ENCODE data around the gene IDH3A.

IDH3A gene

DNA sequence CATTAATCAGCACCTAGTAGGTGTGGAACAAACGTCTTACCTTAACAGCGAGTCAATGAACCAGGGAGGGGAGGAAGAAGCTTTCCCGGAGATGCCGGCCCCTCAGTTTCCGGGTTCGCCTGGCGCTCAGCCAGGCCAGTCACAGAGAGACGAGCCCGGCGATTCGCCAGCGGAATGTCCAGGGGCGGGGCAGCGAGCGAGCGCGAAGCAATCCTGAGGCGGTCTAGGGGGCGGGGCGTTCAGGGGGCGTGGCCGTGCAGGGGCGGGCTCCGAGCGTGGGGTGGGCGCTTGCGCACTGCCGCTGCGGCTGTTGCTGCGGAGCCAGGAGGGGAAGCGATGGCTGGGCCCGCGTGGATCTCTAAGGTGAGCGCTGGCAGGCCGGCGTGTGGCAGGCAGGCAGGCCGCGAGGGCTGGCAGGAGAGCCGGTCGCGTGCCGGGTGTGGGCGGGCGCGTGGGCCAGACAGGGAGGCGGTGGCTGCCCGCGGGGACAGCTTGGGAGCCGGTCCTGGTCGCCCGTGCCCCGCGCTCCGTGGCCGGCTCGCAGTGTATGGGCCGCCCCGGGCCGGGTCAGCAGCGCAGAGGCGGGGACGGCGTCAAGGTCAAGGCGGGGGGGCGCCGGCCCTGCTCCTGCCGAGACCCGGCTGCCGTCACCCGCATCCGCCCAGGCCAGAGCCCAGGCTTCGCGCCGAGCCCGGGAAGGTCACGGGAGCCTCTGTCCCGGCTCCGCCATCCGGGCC is at the start of gene IDH3A:
Gene IDH3A, plus strand, starts transcription at position 295 of the 737 bp plus-strand sequence. Its CDS starts 42 bp downstream, at position 337.
- peak within 1 kb of the TSS; percentile 69 for H3K27ac ChIP-seq
- TF ChIP-seq, protein P1, sequence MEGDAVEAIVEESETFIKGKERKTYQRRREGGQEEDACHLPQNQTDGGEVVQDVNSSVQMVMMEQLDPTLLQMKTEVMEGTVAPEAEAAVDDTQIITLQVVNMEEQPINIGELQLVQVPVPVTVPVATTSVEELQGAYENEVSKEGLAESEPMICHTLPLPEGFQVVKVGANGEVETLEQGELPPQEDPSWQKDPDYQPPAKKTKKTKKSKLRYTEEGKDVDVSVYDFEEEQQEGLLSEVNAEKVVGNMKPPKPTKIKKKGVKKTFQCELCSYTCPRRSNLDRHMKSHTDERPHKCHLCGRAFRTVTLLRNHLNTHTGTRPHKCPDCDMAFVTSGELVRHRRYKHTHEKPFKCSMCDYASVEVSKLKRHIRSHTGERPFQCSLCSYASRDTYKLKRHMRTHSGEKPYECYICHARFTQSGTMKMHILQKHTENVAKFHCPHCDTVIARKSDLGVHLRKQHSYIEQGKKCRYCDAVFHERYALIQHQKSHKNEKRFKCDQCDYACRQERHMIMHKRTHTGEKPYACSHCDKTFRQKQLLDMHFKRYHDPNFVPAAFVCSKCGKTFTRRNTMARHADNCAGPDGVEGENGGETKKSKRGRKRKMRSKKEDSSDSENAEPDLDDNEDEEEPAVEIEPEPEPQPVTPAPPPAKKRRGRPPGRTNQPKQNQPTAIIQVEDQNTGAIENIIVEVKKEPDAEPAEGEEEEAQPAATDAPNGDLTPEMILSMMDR (IDR thresholded peaks at IDR 0.05), result no peak
- no peak for TF ChIP-seq ZFX (IDR thresholded peaks at IDR 0.05; ENCODE audit: borderline replicate concordance)

DNA sequence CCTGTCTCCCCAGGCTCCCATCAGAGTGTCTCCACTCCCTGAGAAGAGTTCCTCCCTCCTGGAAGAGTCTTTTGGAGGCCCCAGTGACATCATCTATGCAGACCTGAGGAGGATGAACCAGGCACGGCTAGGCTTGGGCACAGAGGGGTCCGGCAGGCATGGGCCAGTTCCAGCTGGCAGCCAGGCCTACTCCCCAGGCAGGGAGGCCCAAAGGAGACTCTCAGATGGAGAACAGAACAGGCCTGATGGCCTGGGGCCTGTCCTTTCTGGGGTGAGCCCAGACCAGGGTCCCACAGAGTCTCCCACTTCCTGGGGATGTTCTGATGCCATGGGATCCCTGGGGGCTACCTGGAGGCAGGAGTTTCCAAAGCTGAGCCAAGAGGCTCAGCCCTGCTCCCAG is 48.3 kb upstream of the IDH3A start:
- H3K27ac ChIP-seq, result no peak overlapping the region
- TF ChIP-seq, protein P1 (IDR thresholded peaks at IDR 0.05), result no peak
- no peak for TF ChIP-seq ZFX (IDR thresholded peaks at IDR 0.05; ENCODE audit: borderline replicate concordance)

DNA sequence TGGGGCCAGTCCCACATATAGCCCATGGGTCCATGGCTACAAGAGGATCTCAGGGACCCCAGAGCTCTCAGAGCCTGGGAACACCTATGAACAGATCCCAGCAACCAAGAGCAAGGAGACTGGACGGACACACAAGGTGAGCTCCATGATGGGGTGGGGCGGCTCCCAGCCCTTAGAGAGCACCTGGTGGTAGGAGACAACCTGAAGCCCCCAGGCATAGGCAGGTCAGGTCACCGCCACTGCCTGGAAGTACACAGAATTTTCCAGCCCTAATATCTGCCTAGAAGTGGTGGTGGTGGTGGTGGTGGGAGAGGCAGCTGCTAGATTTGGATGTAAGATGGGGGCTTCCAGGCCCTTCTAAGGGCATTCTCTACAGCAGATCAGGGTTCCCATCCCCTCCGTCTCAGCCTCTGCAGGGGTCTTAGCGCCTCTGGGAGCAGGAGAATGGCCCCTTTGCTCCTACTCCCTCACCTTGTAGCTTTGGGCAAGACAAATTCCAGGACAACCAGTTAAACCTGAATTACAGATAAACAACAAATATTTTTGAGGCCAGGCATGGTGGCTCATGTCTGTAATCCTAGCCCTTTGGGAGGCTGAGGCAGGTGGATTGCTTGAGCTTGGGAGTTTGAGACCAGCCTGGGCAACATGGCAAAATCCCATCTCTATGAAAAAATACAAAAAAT is 47.6 kb upstream of the IDH3A start:
- no peak overlapping the region for H3K27ac ChIP-seq
- no peak for TF ChIP-seq ZFX (IDR thresholded peaks at IDR 0.05; ENCODE audit: borderline replicate concordance)
- TF ChIP-seq, protein P1 (IDR thresholded peaks at IDR 0.05), result no peak

DNA sequence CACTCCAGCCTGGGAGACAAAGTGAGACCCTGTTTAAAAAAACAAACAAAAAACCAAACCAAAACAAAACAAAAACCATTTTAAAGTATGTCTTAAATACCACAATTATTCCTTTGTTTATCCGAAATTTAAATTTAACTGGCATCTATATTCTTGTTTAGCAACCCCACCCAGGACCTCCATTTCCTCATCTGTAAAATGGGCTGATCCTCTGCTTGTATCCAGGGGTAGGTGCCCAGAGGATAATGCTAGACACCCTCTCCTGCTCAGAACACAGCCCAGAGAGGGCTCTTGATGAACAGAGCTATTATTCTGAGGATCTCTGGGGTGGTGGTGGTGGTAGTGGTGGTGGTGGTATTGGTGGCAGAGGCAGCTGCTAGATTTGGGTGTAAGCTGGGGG is 47.0 kb upstream of the IDH3A start:
- no peak overlapping the region for H3K27ac ChIP-seq
- TF ChIP-seq ZFX (IDR thresholded peaks at IDR 0.05; ENCODE audit: borderline replicate concordance), result no peak
- TF ChIP-seq, protein P1 (IDR thresholded peaks at IDR 0.05), result no peak

DNA sequence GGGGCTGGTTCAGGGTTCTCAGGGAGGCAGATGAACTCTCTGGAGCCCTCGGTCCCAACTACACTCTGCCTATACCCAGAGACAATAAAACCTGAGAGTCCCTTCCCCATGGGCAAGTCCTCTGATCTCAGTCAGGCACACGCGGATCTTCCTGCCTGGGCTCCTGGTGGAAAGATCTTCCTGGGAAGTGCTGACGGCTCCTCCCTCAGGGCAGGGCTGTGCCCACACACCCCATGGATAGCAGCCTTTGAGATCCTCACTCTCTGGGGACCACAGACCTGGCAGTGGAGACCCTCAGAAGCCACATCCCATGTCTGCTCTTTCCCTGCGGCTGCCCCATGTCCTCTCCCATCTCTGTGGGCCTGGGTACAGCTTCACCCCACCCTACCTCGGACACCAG is 46.4 kb upstream of the IDH3A start:
- TF ChIP-seq, protein P1 (IDR thresholded peaks at IDR 0.05), result no peak
- no peak for TF ChIP-seq ZFX (IDR thresholded peaks at IDR 0.05; ENCODE audit: borderline replicate concordance)
- H3K27ac ChIP-seq, result no peak overlapping the region

DNA sequence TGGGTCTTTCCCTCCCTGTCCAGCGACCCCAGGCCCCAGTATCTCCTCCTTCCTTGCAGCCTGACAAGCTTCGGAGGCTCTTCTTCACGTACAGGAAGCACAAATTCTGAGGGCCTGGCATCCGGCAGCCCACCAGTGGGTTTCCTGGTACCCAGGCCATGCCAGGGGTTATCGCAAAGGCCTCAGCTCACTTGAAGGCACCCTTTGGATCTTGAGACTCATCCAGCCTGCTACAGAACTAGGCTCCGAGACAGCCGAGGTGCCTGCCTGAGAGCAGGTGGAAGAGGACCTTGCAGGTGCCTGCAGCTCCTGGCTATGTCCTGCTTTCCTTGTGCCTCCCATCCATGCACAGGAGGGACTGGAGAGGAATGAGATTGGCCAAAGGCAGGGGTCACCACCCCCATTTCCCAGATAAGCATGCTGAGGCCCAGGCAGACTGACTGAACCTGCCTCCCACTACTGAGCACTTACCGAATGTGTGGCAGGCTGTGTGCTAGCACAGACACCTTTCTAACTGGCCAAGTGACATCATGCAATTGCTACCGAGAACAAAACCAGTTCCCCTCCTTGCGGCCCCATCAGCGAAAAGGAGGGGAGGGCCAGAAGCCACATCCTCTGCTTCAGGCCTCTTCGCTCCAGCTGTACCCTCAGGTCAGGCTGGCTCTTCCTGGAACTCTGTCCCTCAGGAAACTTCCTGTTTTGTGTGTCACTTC is 45.6 kb upstream of the IDH3A start:
- H3K27ac ChIP-seq, result no peak overlapping the region
- TF ChIP-seq ZFX (IDR thresholded peaks at IDR 0.05; ENCODE audit: borderline replicate concordance), result no peak
- TF ChIP-seq, protein P1 (IDR thresholded peaks at IDR 0.05), result no peak
